Panc1 (cell line): ENCODE measurements around the gene ZNF195. TPM values are rescaled to one million over a fixed set of nuclear protein-coding genes. Genes with fewer than 3 reads are reported as not detected.

Source experiments
- ATAC-seq: fragments of 200-7000 bp; cut with Tn5 transposase; 2 replicates; pipeline ENCODE4 v1.9.1; 2020; ENCODE audit warnings: mild to moderate bottlenecking, moderate library complexity
- BruUV-seq: library from RNA; stranded (reverse); fragments of 400-500 nt; replicated peaks from 2 replicates; lab custom pipeline; 2021; lab: Mats Ljungman, UMichigan
- CTCF ChIA-PET: fragments of 300-600 bp; sonication (Branson Sonifier 250); formaldehyde crosslinking; loops from one replicate; lab custom pipeline; 2022; ENCODE audit warnings: antibody characterized with exemption; lab: Charles Lee
- POLR2A ChIA-PET: fragments of 300-600 bp; sonication (Branson Sonifier 250); formaldehyde crosslinking; loops from one replicate; lab custom pipeline; 2022; ENCODE audit warnings: antibody characterized with exemption; lab: Charles Lee
- DNase-seq: peaks from one replicate; pipeline ENCODE4 v3.0.0-alpha.2; 2010; ENCODE audit warnings: low read depth, low spot score
- H3K27ac ChIP-seq: 2 replicates; pipeline ENCODE4 v1.5.1; 2011; ENCODE audit warnings: mild to moderate bottlenecking, low read length, inconsistent platforms
- H3K27me3 ChIP-seq: fragments of 200-500 bp; sonication (Bioruptor generic); 2 replicates; pipeline ENCODE4 v1.6.0; 2014; ENCODE audit warnings: low read length, inconsistent platforms; ENCODE audit not compliant: control insufficient read depth, insufficient read depth
- H3K36me3 ChIP-seq: fragments of 200-500 bp; sonication (Bioruptor generic); 2 replicates; pipeline ENCODE4 v1.5.1; 2014; ENCODE audit warnings: inconsistent platforms, mild to moderate bottlenecking, low read length, moderate library complexity; ENCODE audit not compliant: control insufficient read depth, insufficient read depth
- H3K4me1 ChIP-seq: 2 replicates; pipeline ENCODE4 v1.5.1; 2011; ENCODE audit warnings: inconsistent platforms, mild to moderate bottlenecking, low read length, moderate library complexity; ENCODE audit not compliant: control insufficient read depth, insufficient read depth
- H3K4me3 ChIP-seq, 2 experiments: 2 replicates each; pipeline ENCODE4 v1.5.1; 2011 to 2012; ENCODE audit warnings: low read depth in 2 of 2, low read length in 2 of 2, mild to moderate bottlenecking in 2 of 2, inconsistent platforms in 1 of 2, moderate library complexity in 1 of 2
- H3K9me3 ChIP-seq: fragments of 200-500 bp; sonication (Bioruptor generic); 2 replicates; pipeline ENCODE4 v1.5.1; 2014; ENCODE audit warnings: low read depth, mild to moderate bottlenecking, inconsistent platforms, low read length, moderate library complexity; ENCODE audit not compliant: control insufficient read depth, insufficient read depth
- CTCF ChIP-seq: fragments of 450-650 bp; IDR thresholded peaks from 2 replicates; pipeline ENCODE4 v1.5.1; 2017; ENCODE audit warnings: mild to moderate bottlenecking
- POLR2AphosphoS5 ChIP-seq: IDR thresholded peaks from 2 replicates; pipeline ENCODE4 v1.6.1; 2012; ENCODE audit warnings: mild to moderate bottlenecking, low read depth, low read length, moderate library complexity
- REST ChIP-seq, 2 experiments: IDR thresholded peaks; 2 replicates each; pipeline ENCODE4 v1.6.1; 2011 to 2012; ENCODE audit warnings: low read depth in 2 of 2, control low read depth in 1 of 2, low read length in 1 of 2, mild to moderate bottlenecking in 1 of 2, moderate library complexity in 1 of 2; ENCODE audit not compliant: insufficient read depth in 1 of 2
- SIN3A ChIP-seq: IDR thresholded peaks from 2 replicates; pipeline ENCODE4 v1.6.1; 2012; ENCODE audit warnings: low read depth, mild to moderate bottlenecking, low read length, moderate library complexity, borderline replicate concordance; ENCODE audit not compliant: insufficient read depth
- TCF7L2 ChIP-seq: IDR thresholded peaks from 2 replicates; pipeline ENCODE4 v1.6.1; 2011; ENCODE audit warnings: mild to moderate bottlenecking, low read depth, low read length, inconsistent platforms
- in situ Hi-C: cut with HindIII; loops from 2 replicates; pipeline ENCODE4 v1.10.0; 2016; ENCODE audit warnings: low sequenced_read_pairs, low pct_unique_long_range_greater_than_20kb
- intact Hi-C: fragments of 100-400 bp; cut with micrococcal nuclease; formaldehyde crosslinking; loops from one replicate; pipeline ENCODE4 v1.10.0; 2022; ENCODE audit not compliant: unreplicated experiment
- total RNA-seq: library from RNA; stranded (reverse); gene quantifications from one replicate; pipeline ENCODE4 v1.2.1, GENCODE V29; 2021; ENCODE audit not compliant: unreplicated experiment

The ZNF195 gene
- total RNA-seq, 1 experiment from 2014 or later: 79.0 TPM

GRCh38 chr11:3342709-3343108 is 36.2 kb downstream of the ZNF195 start:
- ChIA-PET CTCF (interaction anchor here (3.2 kb wide), 1 partner anchor 65 kb away, joined by 32 read pairs; no protein-coding TSS in a partner anchor), POLR2A (no interaction called here)
- H3K27me3 ChIP-seq: peaks cover 34% of the 10 kb centered on the region

GRCh38 chr11:3341298-3341697 is 37.6 kb downstream of the ZNF195 start:
- ATAC-seq (peak; percentile 66), DNase-seq (peak; percentile 28)
- Histone ChIP-seq H3K27me3 (peaks cover 34% of the 10 kb centered on the region), H3K27ac (no peak overlapping the region), H3K9me3 (no peaks in the 10 kb centered on the region; the same call in 1 of the 2 replicates), H3K4me1 (peaks cover 6% of the 10 kb centered on the region; the same call in 1 of the 2 replicates), H3K36me3 (no peaks in the 10 kb centered on the region), H3K4me3 (no peak overlapping the region)
- in situ Hi-C loops (no loop called here), intact Hi-C loops (no loop called here)
- no peak for TF ChIP-seq TCF7L2
- peak; percentile 94 for TF ChIP-seq CTCF
- TF ChIP-seq REST (IDR thresholded peaks at IDR 0.05; ENCODE audit: insufficient read depth in 1 of 2, low read depth in 2 of 2, low read length in 1 of 2): no peak
- no peak for TF ChIP-seq SIN3A
- TF ChIP-seq POLR2AphosphoS5: no peak
- ChIA-PET CTCF (interaction anchor here (0.6 to 3.2 kb wide), 5 partner anchors 10 to 255 kb away, joined by 3 to 32 read pairs (median 5); no protein-coding TSS in a partner anchor), POLR2A (no interaction called here)
- BruUV-seq: no TSS peak

More at GRCh38 chr11:3342709-3343108, 36.2 kb downstream of the ZNF195 start:
- DNase-seq (no peak), ATAC-seq (no peak)
- no peak overlapping the region for H3K4me3 ChIP-seq
- BruUV-seq: no TSS peak
- intact Hi-C loops: no loop called here
- TF ChIP-seq TCF7L2 (no peak), POLR2AphosphoS5 (no peak), SIN3A (no peak), REST (IDR thresholded peaks at IDR 0.05; ENCODE audit: insufficient read depth in 1 of 2, low read depth in 2 of 2, low read length in 1 of 2) (no peak), CTCF (no peak)
- H3K4me1 ChIP-seq: peaks cover 6% of the 10 kb centered on the region; the same call in 1 of the 2 replicates
- in situ Hi-C loops: no loop called here
- no peaks in the 10 kb centered on the region for H3K36me3 ChIP-seq
- H3K9me3 ChIP-seq: peaks cover 11% of the 10 kb centered on the region; the same call in 1 of the 2 replicates
- H3K27ac ChIP-seq: no peak overlapping the region
